ENCODE results near the gene TRIM41.
"Not testable (repeated sequence)": the region's sequence is repeated elsewhere in the genome, so short reads cannot be mapped to it uniquely, and the experiment has no call there.

Gene TRIM41

GRCh38 chr5:181258576-181258975, 35.5 kb downstream of the TRIM41 start:
- H3K4me1 ChIP-seq: peaks cover 43 to 69% (median 53%) of the 10 kb centered on the region in 10 experiments
- H3K36me3 ChIP-seq: peaks cover 44 to 58% (median 50%) of the 10 kb centered on the region in 11 experiments
- no peak overlapping the region for H3K27ac ChIP-seq
- H3K27me3 ChIP-seq: no peaks in the 10 kb centered on the region
- no peak for TF ChIP-seq Cebpa-rat (IDR thresholded peaks at IDR 0.05)
- peak overlapping the region; percentile 93 to 100 (median 99) for H3K4me2 ChIP-seq
- peaks cover 54 to 79% (median 68%) of the 10 kb centered on the region in 11 experiments; a peak in 20 of 22 replicates for H4K20me1 ChIP-seq
- peak overlapping the region; percentile 73 to 96 (median 92) for H3K4me3 ChIP-seq
- H3K9me3 ChIP-seq (replicated peaks in 1 of 11): no peaks in the 10 kb centered on the region
- H3K9ac ChIP-seq: peak overlapping the region in 10 of 11 experiments; percentile 99 to 100 (median 100); a peak in 20 of 22 replicates

DNA sequence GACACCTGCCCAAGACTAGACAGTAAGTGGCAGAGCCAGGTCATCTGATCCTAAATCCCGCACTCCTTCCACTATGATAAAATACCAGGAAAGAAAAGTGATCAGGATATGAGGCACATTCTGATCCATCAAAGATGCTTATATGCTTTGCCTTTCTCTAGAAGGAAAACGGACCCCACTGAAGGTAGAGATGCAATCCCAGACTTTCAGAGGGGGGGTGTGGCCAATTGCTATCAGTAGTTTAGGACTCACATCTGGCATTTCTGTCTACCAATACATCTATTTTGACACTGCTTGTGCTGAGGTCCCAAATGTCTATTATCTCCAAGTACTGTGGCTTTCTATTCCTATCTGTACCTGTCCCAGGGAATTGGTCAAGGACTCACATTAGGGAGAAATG, 36.2 kb downstream of the TRIM41 start:
- no peak for TF ChIP-seq Cebpa-rat (IDR thresholded peaks at IDR 0.05)
- Histone ChIP-seq H3K4me1 (peaks cover 41 to 65% (median 53%) of the 10 kb centered on the region in 10 experiments), H3K36me3 (peaks cover 46 to 58% (median 49%) of the 10 kb centered on the region in 11 experiments), H3K4me2 (peak overlapping the region; percentile 93 to 100 (median 99)), H3K4me3 (peak overlapping the region; percentile 73 to 96 (median 92)), H3K9ac (peak overlapping the region; percentile 99 to 100 (median 100)), H3K9me3 (replicated peaks in 1 of 11) (no peaks in the 10 kb centered on the region), H4K20me1 (peaks cover 48 to 72% (median 61%) of the 10 kb centered on the region in 11 experiments; a peak in 20 of 22 replicates), H3K27ac (peak overlapping the region in 2 of 11 experiments; percentile 100; a peak in 1 of 22 replicates), H3K27me3 (no peaks in the 10 kb centered on the region)

DNA sequence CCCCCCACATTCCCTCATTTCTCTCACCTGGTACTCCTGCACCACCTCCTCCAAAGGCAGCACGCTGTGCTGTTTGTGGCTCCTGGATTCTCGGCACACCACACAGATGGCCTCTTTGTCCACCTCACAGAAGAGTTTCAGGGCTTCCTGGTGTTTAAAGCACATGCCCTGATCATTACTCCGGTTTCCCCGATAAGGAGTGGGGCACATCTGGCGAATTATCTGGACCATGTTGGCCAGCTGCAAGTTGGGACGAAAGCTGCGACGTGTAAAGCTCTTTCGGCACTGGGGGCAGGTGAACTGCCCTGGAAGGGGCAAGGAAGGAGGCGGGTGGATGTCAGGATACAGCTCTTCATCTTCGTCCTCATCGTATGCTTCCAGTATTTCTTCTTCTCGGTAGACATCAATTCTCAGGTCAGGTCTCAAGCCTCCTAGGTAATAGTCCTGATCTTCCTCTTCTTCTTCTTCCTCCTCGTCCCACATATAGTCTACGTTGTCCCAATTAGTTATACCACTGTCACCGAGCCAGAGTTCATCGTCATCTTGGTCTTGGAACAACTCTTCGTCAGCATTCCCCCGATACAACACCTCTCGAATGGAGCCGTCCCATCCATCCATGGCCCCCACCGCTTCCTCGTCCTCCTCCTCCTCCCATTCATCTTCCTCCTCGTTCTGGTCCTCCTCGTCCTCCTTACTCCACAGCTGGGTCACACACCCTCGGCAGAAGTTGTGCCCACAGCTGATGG, 37.1 kb downstream of the TRIM41 start:
- no peak for TF ChIP-seq Cebpa-rat (IDR thresholded peaks at IDR 0.05)
- Histone ChIP-seq H3K27me3 (no peaks in the 10 kb centered on the region), H3K9ac (peak overlapping the region; percentile 99 to 100 (median 100)), H4K20me1 (peaks cover 40 to 63% (median 52%) of the 10 kb centered on the region in 11 experiments; a peak in 20 of 22 replicates), H3K36me3 (peaks cover 38 to 58% (median 44%) of the 10 kb centered on the region in 11 experiments), H3K4me2 (peak overlapping the region; percentile 93 to 100 (median 99)), H3K9me3 (replicated peaks in 1 of 11) (no peaks in the 10 kb centered on the region), H3K4me1 (peaks cover 41 to 60% (median 50%) of the 10 kb centered on the region in 10 experiments), H3K27ac (peak overlapping the region; percentile 98 to 100 (median 100)), H3K4me3 (peak overlapping the region; percentile 73 to 96 (median 92))

- H3K27me3 ChIP-seq: no peaks in the 10 kb centered on the region
- H3K36me3 ChIP-seq: peaks cover 31 to 58% (median 37%) of the 10 kb centered on the region in 11 experiments
- peaks cover 35 to 58% (median 45%) of the 10 kb centered on the region in 11 experiments; a peak in 20 of 22 replicates for H4K20me1 ChIP-seq
- H3K9ac ChIP-seq: peak within 1 kb of the TSS; percentile 99 to 100 (median 100)
- H3K4me2 ChIP-seq: peak within 1 kb of the TSS; percentile 93 to 100 (median 99)
- peaks cover 41 to 54% (median 48%) of the 10 kb centered on the region in 10 experiments for H3K4me1 ChIP-seq
- no peaks in the 10 kb centered on the region for H3K9me3 ChIP-seq (replicated peaks in 1 of 11)
- peak within 1 kb of the TSS; percentile 73 to 96 (median 92) for H3K4me3 ChIP-seq
- peak within 1 kb of the TSS; percentile 98 to 100 (median 100) for H3K27ac ChIP-seq
- TF ChIP-seq Cebpa-rat (IDR thresholded peaks at IDR 0.05): no peak
Measured at GRCh38 chr5:181260720-181261319, 37.7 kb downstream of the TRIM41 start, which contains the start of gene TRIM52. TSS of gene TRIM52 (minus strand) at chr5:181261143. CDS start at chr5:181260813, 330 bp downstream.

DNA sequence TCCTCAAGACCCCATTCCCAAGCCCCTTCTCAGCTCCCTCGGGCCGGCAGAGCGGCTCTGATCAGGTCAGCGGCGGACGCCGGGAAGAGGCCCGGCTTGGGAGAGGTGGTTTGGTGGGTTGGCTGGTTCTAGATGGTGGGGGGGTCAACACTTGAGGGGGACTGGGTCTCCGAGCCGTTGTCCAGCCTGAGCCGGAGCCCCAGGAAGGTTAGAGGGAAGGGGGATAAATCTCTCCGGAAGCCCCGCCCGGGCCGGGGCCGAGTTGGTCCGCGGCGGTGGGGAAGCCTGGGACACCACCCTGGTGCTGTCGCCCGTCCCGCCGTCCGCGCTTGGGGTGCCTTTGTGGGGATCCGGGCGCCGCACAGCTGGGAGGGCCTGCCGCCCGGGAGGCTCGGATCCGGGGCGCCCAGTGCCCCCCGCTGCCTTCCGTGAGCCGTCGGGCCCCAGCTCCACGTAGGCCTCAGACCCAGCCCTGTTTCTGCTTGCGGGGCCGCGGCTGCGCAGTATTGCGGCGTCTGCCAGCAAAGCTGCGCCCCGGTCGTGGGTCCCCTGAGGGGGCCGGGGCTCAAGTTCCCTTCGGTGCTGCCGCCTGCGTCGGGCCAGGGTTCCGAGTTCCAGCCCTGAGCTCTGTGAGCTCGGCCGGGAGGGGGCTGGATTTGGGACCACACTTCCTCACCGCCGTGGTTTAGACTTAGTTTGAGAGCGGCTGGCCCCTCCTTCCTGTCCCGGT, 38.4 kb downstream of the TRIM41 start:
- Histone ChIP-seq H4K20me1 (peaks cover 28 to 51% (median 39%) of the 10 kb centered on the region in 11 experiments; a peak in 20 of 22 replicates), H3K9ac (peak overlapping the region; percentile 99 to 100 (median 100)), H3K4me1 (peaks cover 37 to 47% (median 44%) of the 10 kb centered on the region in 10 experiments), H3K36me3 (peaks cover 24 to 51% (median 31%) of the 10 kb centered on the region in 11 experiments), H3K27ac (peak overlapping the region; percentile 98 to 100 (median 100)), H3K9me3 (replicated peaks in 1 of 11) (no peaks in the 10 kb centered on the region), H3K4me2 (peak overlapping the region; percentile 93 to 100 (median 99)), H3K4me3 (peak overlapping the region; percentile 73 to 96 (median 92)), H3K27me3 (no peaks in the 10 kb centered on the region)
- no peak for TF ChIP-seq Cebpa-rat (IDR thresholded peaks at IDR 0.05)

- Histone ChIP-seq H3K36me3 (peaks cover 10 to 32% (median 17%) of the 10 kb centered on the region in 11 experiments), H3K9ac (no peak overlapping the region), H3K4me2 (no peak overlapping the region), H3K27me3 (no peaks in the 10 kb centered on the region), H3K27ac (no peak overlapping the region), H3K9me3 (replicated peaks in 1 of 11) (no peaks in the 10 kb centered on the region), H4K20me1 (peaks cover 8 to 29% (median 18%) of the 10 kb centered on the region in 11 experiments; a peak in 19 of 22 replicates), H3K4me3 (no peak overlapping the region), H3K4me1 (peaks cover 20 to 26% (median 24%) of the 10 kb centered on the region in 10 experiments)
- no peak for TF ChIP-seq Cebpa-rat (IDR thresholded peaks at IDR 0.05)
Measured at GRCh38 chr5:181263633-181264032, 40.6 kb downstream of the TRIM41 start.

GRCh38 chr5:181265092-181265671, 42.1 kb downstream of the TRIM41 start:
- H3K27me3 ChIP-seq: no peaks in the 10 kb centered on the region
- no peak overlapping the region for H3K27ac ChIP-seq
- H3K4me1 ChIP-seq: peaks cover 4 to 11% (median 9%) of the 10 kb centered on the region in 10 experiments; a peak in 18 of 20 replicates
- no peak overlapping the region for H3K4me3 ChIP-seq
- no peaks in the 10 kb centered on the region for H3K9me3 ChIP-seq (replicated peaks in 1 of 11)
- H3K4me2 ChIP-seq: no peak overlapping the region
- H3K9ac ChIP-seq: peak overlapping the region in 1 of 11 experiments; percentile 29; a peak in 1 of 22 replicates
- H4K20me1 ChIP-seq: peaks cover 0 to 14% (median 2%) of the 10 kb centered on the region in 11 experiments; a peak in 12 of 22 replicates
- peaks cover 10 to 32% (median 17%) of the 10 kb centered on the region in 11 experiments for H3K36me3 ChIP-seq
- TF ChIP-seq Cebpa-rat (IDR thresholded peaks at IDR 0.05): no peak

- not testable (repeated sequence) for H3K4me1 ChIP-seq; H3K27me3 ChIP-seq; H3K4me3 ChIP-seq; H3K9me3 ChIP-seq (replicated peaks in 1 of 11); H3K4me2 ChIP-seq; H4K20me1 ChIP-seq; H3K27ac ChIP-seq; H3K9ac ChIP-seq
- H3K36me3 ChIP-seq: peaks cover 10 to 32% (median 19%) of the 10 kb centered on the region in 11 experiments
Measured at GRCh38 chr5:181267291-181267904, 44.3 kb downstream of the TRIM41 start.

DNA sequence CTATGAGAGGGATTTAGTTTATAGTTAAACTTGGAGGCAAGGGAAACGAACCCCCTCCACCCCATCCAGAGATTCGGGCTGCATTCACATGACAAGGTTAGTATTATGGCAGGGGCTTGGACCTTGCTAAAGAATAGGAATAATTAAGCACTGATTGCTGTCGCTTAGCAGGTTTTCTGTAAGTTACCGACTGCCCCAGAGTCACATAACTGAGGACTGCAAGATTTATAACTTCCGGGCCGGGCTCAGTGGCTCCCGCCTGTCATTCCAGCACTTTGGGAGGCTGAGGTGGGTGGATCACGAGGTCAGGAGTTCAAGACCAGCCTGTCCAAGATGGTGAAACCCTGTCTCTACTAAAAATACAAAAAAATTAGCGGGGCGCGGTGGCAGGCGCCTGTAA, 44.8 kb downstream of the TRIM41 start:
- not testable (repeated sequence) for H3K27ac ChIP-seq; H3K27me3 ChIP-seq; H4K20me1 ChIP-seq; H3K9ac ChIP-seq; H3K4me1 ChIP-seq; H3K9me3 ChIP-seq (replicated peaks in 1 of 11); H3K4me3 ChIP-seq; H3K4me2 ChIP-seq
- peaks cover 10 to 33% (median 17%) of the 10 kb centered on the region in 11 experiments for H3K36me3 ChIP-seq

All from BLaER1 treated with 17β-estradiol and CSF1 and Interleukin-3, amounts not matched to agents 10 nM and 100 nM (cell line).